Hindlimb muscle (tissue), 1 donor: ENCODE measurements around the gene BAHCC1. TPM values are rescaled to one million over a fixed set of nuclear protein-coding genes. Genes with fewer than 3 reads are reported as not detected.

Source experiments
- DNase-seq: peaks from one replicate; pipeline ENCODE4 v3.0.0-alpha.2; 2013
- polyA plus RNA-seq: library from polyadenylated mRNA; unstranded; fragments of 120-200 nt; gene quantifications from one replicate; pipeline ENCODE4 v1.2.1, GENCODE V29; 2013; ENCODE audit not compliant: insufficient read length

The BAHCC1 gene
- polyA plus RNA-seq, 1 donor = 17.9 TPM

DNA sequence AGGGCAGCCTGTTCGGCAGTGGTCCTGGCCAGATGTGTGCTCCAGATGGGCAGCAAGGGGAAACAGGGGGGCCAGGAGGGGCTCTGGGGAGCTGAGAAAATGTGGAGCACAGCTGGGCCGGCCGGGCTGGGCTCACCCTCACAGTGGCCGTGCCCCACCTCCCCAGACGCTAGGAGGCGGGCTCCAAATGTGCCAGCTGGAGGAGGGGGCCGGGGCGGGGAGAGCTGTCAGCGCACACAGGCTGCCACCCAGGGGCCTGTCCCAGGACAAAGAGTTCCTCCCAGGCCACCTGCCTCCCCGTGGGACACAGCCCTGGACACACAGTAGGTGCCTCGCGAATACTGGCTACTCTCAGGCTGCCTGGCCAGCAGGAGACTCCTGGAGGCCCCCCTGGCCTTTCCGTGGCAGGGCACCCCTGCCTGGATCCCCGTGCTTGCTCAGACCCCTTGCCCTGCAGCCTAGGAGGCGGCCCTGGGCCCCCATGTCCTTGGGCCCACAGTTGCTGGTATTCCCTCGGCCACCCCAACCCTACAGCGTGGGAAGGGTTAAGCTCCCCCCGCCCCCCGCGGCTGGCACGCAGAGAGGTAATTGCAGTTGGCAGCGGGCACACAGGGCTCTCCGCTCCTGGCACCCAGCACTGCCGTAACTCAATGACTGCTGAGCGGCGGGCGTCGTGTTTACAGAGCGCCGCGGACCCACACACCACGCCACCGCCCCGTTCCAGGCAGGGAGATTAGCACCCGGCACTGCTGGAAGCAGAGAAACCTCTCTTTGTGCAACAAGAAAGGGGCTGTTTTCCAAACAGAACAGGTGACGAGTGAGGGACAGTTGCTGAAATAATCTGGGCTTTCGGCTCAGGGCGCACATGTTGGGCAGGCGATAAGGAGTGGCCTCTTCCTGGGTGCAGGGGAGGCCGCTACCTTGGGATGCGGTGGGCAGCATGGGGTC, 32.2 kb downstream of the BAHCC1 start:
- DNase-seq = no peak

GRCh38 chr17:81428121-81428515, 32.9 kb downstream of the BAHCC1 start:
- DNase-seq = no peak

DNA sequence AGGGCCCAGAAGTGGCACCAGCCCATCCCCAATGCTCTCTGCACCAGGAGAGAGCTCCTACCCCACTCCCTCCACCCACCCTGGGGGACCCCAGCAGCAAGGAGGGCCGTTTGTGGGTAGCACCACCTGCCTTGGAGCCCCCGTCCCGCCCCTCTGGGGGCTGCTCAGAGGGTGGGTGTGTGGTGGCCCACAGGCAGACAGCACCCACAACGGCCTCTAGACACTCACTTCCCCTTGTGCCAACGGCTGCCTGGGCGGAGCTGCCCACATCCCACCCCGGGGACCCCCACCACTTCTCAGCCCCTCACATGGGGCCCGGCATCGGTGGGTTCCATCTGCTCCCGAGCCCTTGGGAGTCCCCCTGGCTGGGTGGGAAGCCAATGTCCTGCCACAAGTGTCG, 33.3 kb downstream of the BAHCC1 start:
- DNase-seq = no peak

GRCh38 chr17:81428948-81429774, 33.9 kb downstream of the BAHCC1 start:
- DNase-seq = no peak

DNA sequence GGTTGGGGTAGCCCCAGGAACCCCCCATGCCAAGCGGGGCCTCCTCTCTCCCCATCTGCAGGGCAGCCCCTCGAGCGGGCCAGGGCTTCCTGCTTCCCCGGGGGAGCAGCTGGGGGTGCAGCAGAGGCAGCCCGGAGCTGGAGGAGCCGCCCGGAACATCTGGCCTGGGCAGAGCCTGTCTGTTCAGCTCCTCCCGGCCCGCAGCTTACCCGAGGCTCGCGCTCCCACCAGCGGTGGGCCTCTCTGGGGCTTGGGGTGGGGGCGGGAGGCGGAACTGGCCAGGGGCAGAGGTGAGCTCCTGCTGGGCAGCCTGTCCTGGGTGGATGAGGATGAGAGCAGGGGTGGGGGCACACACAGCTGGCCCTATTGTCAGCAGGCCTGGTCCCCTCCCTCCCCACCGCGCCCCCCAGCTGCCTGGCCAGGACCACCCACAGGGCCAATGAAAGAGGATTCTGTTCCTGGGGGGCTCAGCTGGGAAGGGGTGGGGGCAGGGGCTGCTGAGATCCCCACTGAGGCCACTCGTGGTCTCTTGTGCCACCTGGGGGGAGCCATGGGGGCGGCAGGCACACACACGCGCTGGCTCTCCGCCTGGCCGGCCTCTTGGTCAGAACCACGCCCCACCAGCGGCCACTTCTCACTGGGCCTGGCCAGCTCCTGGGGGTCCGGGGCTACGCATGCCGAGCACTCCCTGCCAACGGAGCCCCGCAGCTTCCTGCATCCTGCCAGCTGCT, 34.7 kb downstream of the BAHCC1 start:
- no peak for DNase-seq

DNA sequence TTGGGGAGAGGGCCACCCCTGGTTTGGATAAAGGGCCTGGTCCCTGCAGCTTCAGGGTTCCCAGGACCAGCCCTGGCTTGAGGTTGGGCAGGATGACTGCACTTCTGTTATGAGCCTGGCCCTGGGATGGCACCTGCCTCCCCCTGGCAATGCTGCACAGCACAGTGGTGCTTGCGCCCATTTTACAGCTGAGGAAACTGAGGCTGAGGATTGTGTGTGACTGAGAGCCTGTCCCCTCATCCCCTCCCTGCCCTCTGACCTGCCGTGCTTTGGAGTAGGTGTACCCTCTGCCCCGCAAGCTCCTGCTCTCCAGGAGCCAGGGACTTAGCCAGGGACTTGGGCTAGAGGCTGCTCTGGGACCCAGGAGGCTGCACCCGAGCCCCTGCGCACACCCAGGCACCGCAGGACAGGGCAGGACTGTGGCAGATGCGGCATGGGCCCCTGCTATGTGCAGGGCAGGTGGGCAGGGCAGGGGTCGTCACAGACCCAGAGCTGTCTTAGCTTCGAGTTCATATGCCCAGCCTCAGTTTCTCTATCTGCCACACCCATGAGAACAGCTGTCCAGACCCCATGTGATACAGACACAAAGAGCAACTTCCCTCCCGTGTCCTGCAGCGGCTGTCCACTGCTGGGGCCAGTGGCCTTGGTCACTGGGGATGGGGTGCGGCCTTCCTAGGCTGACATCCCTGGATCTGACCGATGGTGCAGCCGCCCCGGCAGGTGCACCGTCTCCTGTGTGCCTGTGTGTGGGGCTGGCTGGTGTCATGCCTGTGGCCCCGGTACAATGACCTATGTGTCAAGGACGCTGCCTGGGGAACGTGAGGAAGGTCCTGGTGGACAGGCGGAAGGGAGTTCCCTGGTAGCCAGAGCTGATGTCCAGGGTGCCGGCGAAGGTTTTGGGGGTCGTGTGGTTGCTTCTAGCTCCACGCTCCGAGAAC, 36.6 kb downstream of the BAHCC1 start:
- no peak for DNase-seq

DNA sequence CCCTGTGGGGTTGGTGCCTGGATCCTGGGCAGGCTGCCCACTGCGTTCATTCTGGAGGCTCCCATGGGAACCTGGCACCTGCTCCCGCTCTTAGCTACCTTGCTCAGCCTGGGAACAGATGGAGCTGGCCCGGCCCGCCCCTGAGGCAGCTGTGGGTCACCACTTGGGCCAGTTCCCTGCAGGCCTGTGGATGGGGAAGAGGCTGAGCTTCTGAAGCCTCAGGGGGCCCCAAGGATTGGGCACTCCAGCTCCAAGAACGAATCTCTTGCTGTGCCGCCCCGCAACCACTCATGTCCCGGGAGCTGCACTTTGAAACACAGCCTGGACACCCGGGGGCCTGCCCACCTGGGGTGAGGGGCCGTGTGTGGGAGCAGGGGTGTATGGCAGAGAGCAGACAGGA, 37.7 kb downstream of the BAHCC1 start:
- DNase-seq = no peak

DNA sequence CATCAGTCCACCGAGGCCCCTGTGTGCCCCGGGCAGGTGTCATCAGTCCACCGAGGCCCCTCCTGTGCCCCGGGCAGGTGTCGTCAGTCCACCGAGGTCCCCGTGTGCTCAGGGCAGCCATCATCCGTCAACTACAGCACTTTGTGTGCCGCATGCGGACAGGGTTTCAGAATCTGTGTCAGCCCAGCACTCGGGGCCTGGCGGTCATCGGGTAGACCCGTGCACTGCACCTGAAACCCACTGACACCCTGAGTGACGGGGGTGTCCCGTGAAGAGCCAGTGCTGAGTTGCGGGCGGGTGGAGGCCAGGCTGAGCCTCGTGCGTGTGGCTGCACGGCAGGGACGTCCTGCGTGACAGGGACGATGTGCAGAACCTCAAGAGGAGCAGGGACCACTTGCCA, 38.4 kb downstream of the BAHCC1 start:
- no peak for DNase-seq

DNA sequence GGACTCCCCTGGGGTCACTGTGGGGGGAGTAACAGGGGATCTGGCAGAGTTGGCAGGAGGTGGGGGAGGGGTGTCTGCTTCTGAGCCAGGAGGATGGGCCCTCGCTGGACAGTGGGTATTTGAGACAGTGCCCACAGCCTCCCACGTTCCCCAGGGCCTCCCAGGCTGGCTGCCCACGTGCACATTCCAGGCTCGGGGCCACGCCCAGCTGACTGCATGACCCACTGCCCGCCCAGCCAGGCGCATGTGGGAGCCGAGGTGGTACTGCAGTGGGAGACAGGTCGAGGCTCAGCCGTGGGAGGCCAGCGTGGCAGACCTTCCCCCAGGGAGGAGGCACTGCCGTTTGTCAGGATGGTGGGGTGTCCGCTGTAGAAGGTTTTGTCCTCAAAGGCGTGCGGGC, 38.8 kb downstream of the BAHCC1 start:
- no peak for DNase-seq

DNA sequence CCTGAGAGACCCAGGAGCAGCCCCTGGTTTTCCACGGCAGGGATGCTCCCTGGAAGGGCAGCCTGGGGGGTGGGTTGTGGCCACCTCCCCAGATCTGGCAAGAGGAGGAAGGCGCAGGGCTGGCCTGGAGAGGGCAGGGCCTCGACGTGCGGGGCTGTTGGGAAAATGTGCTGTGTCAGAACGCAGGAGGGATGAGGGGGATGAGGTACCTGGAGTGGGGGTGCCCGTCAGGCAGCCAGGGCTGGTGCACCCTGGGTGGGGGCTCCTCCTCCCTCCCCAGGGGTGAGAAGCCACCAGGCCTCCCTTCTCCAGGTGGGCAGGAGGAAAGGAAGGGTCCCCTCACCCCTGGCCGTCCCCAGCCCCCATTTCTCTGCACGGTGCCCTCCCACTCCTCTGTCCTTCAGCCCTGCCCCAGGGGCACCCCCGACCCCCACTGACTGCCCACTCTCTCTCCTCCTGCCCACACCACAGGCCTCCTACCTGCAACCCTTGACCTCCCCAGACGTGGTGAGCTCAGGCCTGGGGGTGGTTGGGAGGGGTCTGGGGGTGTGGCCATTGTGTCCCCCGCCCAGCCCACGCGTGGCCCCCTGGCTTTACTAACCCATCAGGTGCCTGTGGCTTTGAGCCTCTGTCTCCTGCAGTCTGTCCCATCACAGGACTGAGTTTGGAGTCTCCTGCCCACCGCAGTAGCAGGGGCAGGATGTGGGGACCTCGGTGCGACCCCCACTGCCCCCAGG, 39.6 kb downstream of the BAHCC1 start:
- DNase-seq = no peak

GRCh38 chr17:81435652-81436293, 40.5 kb downstream of the BAHCC1 start:
- DNase-seq = no peak

DNA sequence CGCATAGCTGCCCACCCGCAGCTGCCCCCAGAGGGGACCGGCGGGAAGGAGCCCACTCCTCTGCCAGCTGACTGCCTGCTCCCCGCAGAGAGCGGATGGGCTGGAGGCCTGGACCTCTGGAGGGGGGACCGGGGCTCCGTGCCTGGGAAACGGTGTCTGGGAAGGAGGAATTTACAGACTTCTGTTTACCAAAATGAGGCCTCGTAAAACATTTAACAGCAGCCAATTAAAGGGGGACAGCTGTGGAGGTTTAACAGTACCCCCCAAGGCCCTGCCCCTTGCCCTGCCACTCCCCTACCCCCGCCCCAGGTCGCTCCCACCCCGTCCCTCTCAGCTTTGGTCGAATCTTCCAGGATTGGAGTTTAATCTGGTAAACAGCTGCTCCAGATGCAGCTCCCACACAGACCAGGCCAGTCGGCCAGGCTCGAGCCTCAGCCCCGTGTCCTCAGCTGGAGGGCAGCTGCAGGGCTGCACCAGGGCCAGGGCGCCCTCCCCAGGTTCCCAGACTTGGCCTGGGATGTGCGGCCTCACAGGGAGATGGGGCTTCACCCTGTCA, 41.1 kb downstream of the BAHCC1 start:
- DNase-seq = peak; percentile 83

- DNase-seq = no peak
Observed at GRCh38 chr17:81437191-81437651, 42.0 kb downstream of the BAHCC1 start.

GRCh38 chr17:81438007-81438659, 42.9 kb downstream of the BAHCC1 start:
- DNase-seq = no peak

DNA sequence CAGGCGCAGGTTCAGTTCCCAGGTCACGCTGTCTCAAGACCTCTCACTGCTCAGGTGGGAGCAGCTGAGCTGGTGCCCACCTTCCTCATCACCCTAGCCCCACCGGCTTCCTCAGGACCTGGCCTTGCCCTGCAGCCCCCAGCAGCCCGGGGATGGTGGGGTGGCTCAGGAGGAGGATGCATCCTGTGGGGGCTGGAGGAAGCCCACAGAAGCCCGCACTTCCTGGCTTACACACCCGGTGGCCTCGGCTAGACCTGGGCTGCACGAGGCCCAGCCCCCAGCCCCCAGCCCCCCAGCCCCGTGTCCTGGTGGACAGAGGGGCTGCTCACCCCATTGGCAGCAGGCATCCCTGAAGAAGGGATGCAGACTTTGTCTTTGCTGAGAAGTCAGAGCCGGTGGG, 43.4 kb downstream of the BAHCC1 start:
- DNase-seq = no peak

DNA sequence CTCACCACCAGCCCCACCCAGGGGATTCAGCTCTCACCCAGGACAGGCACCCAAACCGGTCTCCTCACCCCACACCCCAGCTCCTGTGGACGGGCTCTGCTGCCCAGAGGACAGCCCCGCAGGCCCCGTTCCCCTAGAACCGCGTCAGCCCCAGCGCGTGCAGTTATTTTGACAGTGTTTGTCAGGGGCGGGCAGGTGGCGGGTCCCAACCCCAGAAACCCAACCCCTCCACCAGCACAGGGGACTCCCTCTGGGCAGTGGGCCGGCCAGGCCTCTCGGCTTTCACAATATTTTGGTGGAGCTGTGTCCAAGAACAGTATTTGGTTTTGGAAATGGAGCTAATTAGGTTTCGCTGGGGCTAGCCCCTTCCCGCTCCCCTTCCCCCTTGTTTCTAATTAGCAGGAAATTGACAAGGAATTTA, 44.8 kb downstream of the BAHCC1 start:
- DNase-seq = no peak

DNA sequence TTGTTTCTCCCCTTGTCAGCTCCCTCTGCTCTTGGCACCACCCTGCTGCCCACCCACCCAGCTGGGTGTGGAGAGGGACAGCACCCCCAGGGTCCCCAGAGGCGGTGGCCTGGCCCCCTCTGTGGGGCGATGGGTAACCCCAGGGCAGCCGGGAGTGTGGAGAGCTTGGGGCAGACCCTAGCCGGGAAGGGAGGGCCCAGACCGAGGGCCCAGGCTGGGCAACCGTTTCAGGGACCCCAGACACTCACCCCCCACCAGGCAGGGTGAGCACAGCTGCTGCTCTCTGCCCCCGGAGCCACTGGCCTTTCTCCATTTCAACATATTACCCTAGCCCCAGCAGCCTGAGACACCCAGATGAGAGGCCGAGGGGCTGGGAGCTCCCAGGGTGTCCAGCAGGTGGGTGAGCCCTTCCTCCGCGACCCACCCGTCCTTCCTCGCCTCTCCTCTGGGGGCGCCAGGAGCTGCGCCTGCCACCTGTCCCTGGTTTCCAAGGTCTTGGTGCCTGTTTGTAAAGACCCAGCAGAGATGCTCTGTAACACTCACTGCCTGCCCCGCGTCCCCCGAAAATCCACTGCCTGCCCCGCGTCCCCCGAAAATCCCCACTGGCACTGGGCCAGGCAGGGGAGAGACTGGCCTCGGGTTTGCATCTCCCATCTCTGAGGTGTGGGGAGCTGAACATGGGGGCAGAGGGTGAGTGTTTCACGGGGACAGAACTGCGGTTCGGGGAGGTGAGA, 45.4 kb downstream of the BAHCC1 start:
- no peak for DNase-seq

DNA sequence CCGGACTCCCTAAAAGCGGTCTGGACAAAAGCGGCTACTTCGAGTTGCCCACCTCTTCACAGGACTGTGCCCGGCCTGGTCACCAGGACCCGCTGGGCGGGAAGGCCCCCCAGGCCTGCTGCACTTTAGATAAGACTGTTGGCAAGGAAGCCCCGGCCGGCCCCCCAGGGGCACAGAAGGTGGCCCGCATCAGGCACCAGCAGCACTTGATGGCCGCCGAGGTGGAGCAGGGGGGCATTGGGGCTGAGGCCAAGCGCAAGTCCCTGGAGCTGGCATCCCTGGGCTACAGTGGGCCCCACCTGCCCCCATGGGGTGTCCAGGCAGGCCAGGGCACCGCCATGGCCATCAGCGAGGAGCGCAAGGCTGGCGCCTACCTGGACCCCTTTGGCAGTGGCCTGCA, 47.5 kb downstream of the BAHCC1 start:
- no peak for DNase-seq

DNA sequence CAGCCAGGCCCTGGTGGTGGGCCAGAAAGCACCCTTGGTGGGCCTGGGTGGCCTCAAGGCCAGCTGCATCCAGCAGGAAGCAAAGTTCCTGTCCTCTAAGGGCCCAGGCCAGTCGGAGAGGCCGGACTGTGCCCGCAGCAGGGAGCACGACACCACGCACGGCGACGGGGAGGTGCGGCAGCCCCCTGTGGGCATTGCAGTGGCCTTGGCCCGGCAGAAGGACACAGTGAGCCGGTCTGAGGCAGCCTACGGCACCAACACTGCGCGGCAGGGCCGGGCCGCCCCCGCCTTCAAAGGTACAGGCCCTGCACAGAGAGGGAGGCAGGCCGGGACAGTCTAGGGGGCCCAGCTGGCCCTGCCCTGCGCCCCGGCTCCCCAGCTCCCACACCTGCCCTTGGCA, 48.0 kb downstream of the BAHCC1 start:
- DNase-seq = no peak
